ENCODE measurements around the gene MBP. TPM values are rescaled to one million over a fixed set of nuclear protein-coding genes. Genes with fewer than 3 reads are reported as not detected.

Gene MBP
- total and polyA plus RNA-seq, 2 of the 4 experiments (the other 2 are of a cell fraction): 0.72 to 0.90 TPM

- dilution Hi-C loops (cut with HindIII; ENCODE audit: low sequenced_read_pairs, unreplicated experiment) (no loop called here), in situ Hi-C loops (cut with MboI; ENCODE audit: low sequenced_read_pairs) (loop anchor here (10.0 kb wide), 1 partner anchor 177 kb away; no protein-coding TSS in a partner anchor), intact Hi-C loops (cut with micrococcal nuclease) (loop anchor here (2.0 kb wide), 1 partner anchor 59 kb away; no protein-coding TSS in a partner anchor)
- H3K79me1 ChIP-seq (ENCODE audit: low read depth in 1 of 2, low read length in 2 of 2): no peaks in the 10 kb centered on the region
- H2AK9ac ChIP-seq (replicated peaks; ENCODE audit: low read depth, low read length, poor library complexity): no peak overlapping the region
- no TSS peak for BruUV-seq (replicated peaks)
- no peaks in the 10 kb centered on the region; the same call in 1 of the 2 replicates for H3K4me1 ChIP-seq (ENCODE audit: control insufficient read depth, insufficient read depth, low read length)
- no peak overlapping the region for H2BK120ac ChIP-seq (ENCODE audit: low read depth, low read length)
- no peak overlapping the region for H2BK5ac ChIP-seq (ENCODE audit: low read depth, low read length, poor library complexity, severe bottlenecking)
- peaks cover 4% of the 10 kb centered on the region for H3K27me3 ChIP-seq (ENCODE audit: control insufficient read depth, insufficient read depth, low read length)
- no peaks in the 10 kb centered on the region for H4K20me1 ChIP-seq (ENCODE audit: insufficient read depth, low read length)
- ATAC-seq (ENCODE audit: low read depth) (no peak), DNase-seq (no peak)
- no peak overlapping the region for H3K14ac ChIP-seq (replicated peaks; ENCODE audit: low read depth, low read length)
- no peaks in the 10 kb centered on the region for H3K9me3 ChIP-seq (ENCODE audit: control insufficient read depth, insufficient read depth, low read length)
- ChIA-PET POLR2A (ENCODE audit: unreplicated experiment) (no interaction called here), CTCF (interaction anchor here (0.5 to 1.0 kb wide), 4 partner anchors 13 to 179 kb away, joined by 3 to 5 read pairs (median 3); no protein-coding TSS in a partner anchor)
- H3K18ac ChIP-seq (ENCODE audit: low read depth, low read length): no peak overlapping the region
- H4K8ac ChIP-seq (ENCODE audit: low read depth in 2 of 2, low read length in 2 of 2): no peak overlapping the region
- H4K91ac ChIP-seq (ENCODE audit: insufficient read depth, low read depth, low read length): no peak overlapping the region
- no peak overlapping the region for H2BK15ac ChIP-seq (ENCODE audit: low read depth, low read length)
- no peak overlapping the region for H3K23ac ChIP-seq (ENCODE audit: low read depth, low read length)
- H2BK20ac ChIP-seq (ENCODE audit: low read depth, low read length): no peak overlapping the region
- H3K9ac ChIP-seq (ENCODE audit: low read depth, low read length): no peak overlapping the region
- 96% methylated on average over 3 of the region's 5 CpGs; no CpG with 5 or more reads in 1 of the 2 experiments for WGBS, 2 experiments (ENCODE audit: extremely low coverage in 2 of 2, insufficient read length in 1 of 2)
- no peak overlapping the region for H2AK5ac ChIP-seq (ENCODE audit: low read depth, low read length)
- H3K4me3 ChIP-seq (ENCODE audit: insufficient read depth, low read depth, low read length): no peak overlapping the region
- H3K27ac ChIP-seq (ENCODE audit: insufficient read depth, low read length): no peak overlapping the region
- no peak overlapping the region for H3K56ac ChIP-seq (ENCODE audit: extremely low read depth, insufficient read depth, low read length)
- H3K36me3 ChIP-seq (ENCODE audit: control insufficient read depth, insufficient read depth, low read length): no peaks in the 10 kb centered on the region; the same call in 1 of the 2 replicates
- no peak overlapping the region for H2AFZ ChIP-seq (replicated peaks; ENCODE audit: low read length, poor library complexity)
- H4K5ac ChIP-seq (ENCODE audit: low read depth, low read length): no peak overlapping the region
- no peaks in the 10 kb centered on the region for H3K9me1 ChIP-seq (ENCODE audit: insufficient read depth, low read length)
- H3K4me2 ChIP-seq (ENCODE audit: low read depth, low read length): no peak overlapping the region
- TF ChIP-seq NFE2L2 (IDR thresholded peaks at IDR 0.05; ENCODE audit: low read depth, low read length) (no peak), MXI1 (IDR thresholded peaks at IDR 0.05; ENCODE audit: borderline replicate concordance, low read depth, low read length) (no peak), RFX5 (IDR thresholded peaks at IDR 0.05; ENCODE audit: low read depth, low read length) (no peak), FOS (IDR thresholded peaks at IDR 0.05; ENCODE audit: low read depth, low read length) (no peak), RAD21 (IDR thresholded peaks at IDR 0.05; ENCODE audit: low read length) (no peak), MAFK (IDR thresholded peaks at IDR 0.05; ENCODE audit: low read depth, low read length) (no peak), MAZ (IDR thresholded peaks at IDR 0.05; ENCODE audit: borderline replicate concordance, low read depth, low read length) (no peak), CHD1 (IDR thresholded peaks at IDR 0.05; ENCODE audit: low read depth, low read length) (no peak), RCOR1 (IDR thresholded peaks at IDR 0.05; ENCODE audit: insufficient replicate concordance, low read length) (no peak), ELK1 (IDR thresholded peaks at IDR 0.05; ENCODE audit: borderline replicate concordance, low read depth, low read length) (no peak), BHLHE40 (IDR thresholded peaks at IDR 0.05; ENCODE audit: low read depth, low read length) (no peak), SMC3 (IDR thresholded peaks at IDR 0.05; ENCODE audit: low read depth, low read length) (no peak), POLR2A (IDR thresholded peaks at IDR 0.05; ENCODE audit: low read depth, low read length) (no peak), CEBPB (IDR thresholded peaks at IDR 0.05; ENCODE audit: low read depth, low read length) (no peak), CTCF (conservative IDR thresholded peaks at IDR 0.05; ENCODE audit: low read depth, low read length) (no peak), USF2 (IDR thresholded peaks at IDR 0.05; ENCODE audit: low read depth, low read length) (no peak)
- H3K4ac ChIP-seq (ENCODE audit: low read depth, low read length): no peak overlapping the region
Measured at GRCh38 chr18:76982038-76982437, 150.5 kb downstream of the MBP start.

All from IMR-90 (cell line).